Stimulated activated CD4-positive, alpha-beta T cell treated with anti-CD3 and anti-CD28 coated beads, Interleukin-1b, Interleukin-23, amount 100 ng/mL, for 1 hour (primary cell): ENCODE results near the gene UBASH3A.

Source experiments
- DNase-seq, 2 donors: peaks; one replicate each; pipeline ENCODE4 v3.0.0-alpha.2; 2020; ENCODE audit warnings: low read depth in 2 of 2

Gene UBASH3A

DNA sequence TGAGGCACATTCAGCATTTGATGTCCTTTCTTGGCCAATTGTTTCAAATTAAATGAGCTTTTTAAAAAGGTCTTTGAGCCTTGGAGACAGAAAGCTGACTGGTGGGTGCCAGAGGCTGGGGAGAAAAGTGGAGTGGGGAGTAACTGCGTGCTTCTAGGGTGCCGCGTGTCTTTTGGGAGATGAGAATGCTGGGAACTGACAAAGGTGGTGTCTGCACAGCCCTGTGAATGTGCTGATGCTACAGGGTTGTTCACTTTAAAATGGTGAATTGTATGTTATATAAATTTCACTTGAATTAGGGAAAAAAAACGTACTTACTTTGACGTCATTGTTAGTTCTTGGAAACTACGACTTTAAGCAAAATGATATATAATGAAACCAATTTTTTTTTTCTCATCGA is 29.2 kb upstream of the UBASH3A start:
- DNase-seq: no peak

DNA sequence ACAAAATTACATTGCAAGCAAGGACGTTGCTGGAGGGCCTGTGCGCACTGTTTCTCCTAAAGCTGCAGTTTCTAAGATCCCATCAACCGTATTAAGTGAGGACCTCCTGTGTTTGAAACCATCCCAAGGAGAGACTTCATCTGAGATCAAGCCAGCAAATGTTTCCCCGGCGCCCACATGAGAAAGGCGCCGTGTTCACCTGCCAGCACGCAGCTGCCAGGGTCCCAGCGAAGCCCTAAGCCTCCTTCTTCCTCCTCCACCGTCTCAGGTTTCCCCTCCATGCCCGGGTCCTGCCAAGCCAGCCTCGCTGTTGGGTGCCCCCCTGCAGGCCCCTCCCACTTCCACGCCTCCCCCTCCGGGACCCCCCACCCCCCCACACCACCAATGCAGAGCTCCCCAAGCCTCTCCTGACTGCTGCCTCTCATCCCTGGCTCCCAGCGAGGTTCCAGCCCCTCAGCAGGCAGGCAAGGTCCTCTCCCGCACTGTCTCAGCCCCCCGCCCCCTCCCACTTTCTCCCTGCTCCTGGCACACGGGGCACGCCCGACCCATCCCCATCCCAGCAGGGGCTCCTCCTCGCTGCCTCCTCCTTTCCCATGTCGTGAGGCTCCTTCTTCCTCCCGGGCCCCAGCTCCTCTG is 28.7 kb upstream of the UBASH3A start:
- no peak for DNase-seq

DNA sequence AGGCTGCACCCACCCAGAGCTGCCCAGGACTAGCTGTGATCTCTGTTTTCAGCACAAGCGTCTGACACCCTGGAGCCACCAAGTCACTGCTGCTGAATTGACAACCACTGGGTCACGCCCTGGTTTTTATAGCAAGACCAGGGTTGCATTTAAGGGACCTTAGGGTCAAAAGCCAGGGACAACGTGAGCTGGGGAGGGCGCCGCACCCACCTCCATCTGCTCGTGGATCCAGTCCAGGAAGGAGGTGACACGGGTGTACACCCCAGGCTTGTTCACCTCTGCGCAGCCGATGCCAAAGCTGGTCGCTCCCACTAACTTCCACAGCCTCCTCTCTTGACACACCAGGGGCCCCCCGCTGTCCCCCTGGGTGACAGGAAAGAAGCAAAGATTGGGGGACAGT is 28.2 kb upstream of the UBASH3A start:
- no peak for DNase-seq

DNA sequence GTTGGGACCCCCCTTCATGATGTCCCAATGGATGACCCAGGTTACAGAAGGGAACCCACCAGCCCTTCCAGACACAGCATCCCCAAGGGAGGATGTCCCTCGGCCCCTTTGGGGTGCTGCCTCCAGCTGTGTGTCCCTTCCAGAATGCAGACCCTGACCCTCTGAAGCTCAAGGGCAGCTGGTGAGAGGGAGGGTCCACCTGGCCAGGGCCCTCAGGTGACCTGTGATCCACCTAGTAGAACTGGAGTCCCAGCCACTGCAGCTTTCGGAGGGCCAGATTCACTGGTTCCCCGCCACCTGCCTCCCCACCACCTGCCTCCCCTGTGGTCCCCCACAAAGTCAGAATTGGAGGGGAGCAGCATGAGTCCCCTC is 27.8 kb upstream of the UBASH3A start:
- DNase-seq: no peak

DNA sequence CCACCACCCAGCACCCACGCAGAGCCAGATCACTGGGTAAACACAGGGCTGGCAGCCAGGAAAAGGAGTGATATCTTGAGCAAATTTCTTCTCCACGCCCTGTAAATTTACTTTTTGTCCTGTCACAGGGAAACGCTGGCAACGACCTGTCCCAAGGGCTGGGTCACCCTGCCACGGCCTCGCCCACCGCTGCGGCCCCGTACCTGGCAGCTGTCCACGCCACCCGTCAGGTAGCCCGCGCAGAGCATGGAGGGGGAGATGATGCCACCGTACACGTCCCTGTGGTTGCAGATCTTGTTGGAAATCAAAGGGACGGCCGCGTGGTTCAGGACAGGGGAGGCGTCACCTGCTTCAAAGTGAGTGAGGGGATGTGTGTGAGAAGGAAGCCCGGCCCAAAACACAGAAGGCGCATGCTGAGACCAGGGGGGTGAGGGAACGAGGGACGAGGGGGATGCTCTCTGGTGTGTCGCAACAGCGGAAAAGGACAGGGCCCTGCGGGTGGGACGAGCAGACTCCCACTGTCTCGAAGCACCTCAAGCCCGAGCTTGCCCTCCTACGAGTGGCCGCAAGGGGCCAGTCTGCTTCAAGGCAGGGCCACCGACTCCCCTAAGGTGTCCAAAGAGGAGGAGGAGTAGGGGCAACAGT is 27.2 kb upstream of the UBASH3A start:
- no peak for DNase-seq

DNA sequence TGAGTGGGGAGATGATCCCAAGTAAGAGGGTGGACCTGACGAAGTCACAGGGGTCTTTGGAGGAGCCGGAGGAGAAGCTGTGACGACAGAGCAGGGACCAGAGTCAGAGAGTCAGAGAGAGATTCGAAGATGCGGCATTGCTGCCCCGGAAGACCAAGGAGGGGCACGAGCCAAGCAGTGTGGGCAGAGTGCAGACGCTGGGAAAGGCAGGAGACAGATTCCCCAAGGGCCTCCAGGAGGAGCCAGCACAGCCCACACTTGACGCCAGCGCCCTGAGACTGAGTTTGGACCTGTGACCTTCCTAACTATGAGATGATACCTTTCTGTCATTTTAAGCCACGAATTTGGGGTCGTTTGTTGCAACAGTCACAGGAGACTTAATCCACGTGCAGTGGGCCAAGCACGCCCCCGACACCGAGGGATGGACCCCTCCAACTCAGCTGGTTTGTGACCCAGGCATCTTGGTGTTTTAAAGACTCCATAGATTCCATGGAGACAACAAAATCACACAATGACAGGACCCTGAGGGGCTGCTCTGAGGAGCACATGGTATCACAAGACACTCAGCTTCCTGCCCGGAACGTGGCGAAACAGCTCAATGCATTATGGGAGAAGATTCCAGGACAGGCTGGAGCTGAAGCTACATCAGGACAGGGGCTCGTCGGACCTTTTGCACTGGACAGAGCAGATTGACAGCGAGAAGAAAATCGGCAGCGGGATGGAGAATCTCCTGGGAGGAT is 26.3 kb upstream of the UBASH3A start:
- DNase-seq: no peak

DNA sequence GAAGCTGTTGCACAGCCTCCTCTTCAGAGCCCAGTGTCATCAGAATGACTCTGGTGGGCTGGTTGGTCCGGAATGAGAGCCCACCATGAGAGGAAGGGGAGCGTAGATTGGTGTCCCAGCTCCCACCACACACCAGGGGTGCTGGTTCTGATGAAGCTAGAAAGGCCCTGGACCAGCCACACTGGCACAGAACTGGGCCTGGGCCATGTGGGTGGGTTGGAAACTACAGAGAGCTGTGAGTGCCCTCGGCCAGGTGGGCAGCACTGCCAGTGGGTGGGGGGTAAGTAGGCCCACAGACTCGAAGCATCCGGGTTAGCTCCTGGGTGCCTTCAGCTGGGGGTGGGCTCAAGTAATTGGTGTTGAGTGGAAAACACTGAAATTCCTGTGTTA is 25.8 kb upstream of the UBASH3A start:
- no peak for DNase-seq

DNA sequence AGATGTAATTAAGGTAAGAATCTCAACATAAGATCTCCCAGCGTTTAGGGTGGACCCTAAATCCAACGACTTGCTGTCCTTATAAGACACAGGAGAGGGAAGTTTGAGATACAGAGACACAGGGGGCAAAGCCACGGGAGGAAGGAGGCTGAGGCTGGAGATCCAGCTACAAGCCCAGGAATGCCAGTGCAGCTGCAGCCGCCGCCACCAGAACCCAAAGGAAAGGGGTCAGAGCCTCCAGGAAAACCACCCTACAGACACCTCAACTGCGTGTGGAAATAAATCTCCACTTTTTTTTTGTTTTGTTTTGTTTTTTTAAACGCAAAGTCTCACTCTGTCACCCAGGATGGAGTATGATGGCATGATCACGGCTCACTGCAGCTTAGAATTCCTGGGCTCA is 25.3 kb upstream of the UBASH3A start:
- no peak for DNase-seq

DNA sequence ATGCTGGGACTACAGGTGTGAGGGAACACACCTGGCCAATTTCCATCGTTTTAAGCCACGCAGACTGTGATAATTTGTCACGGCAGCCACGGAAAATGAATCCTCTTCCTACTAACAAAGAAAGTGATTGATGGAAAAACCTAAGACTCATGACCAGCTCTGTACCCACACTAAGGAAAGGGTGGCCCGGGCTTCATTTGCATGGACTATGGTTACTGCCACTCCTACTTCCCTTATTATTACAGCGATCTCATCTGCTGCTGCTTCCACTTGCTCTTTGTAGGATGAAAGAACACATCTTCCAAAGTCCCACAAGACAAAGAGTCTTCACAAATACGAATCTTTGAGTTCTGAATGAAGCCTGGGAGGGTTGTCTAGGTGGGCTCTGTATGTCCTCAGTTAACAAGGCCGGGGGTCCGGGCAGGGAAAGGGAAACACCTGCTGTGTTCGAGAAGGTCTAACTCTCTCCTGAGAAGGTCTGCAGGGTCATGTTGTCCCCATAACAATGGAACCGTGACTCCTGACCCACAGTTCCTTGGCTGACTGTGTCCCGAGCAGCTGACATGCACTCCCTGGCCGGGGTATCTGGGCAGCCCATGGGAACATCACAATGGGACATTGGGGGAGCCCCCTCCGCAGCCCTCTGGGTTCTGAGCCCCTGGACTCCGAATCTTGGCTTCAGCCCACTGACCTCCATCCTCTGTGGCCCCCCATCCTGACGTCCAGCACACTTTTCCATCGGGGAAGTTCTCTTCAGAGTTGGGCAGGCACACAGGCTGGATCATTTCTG is 24.1 kb upstream of the UBASH3A start:
- DNase-seq: no peak

DNA sequence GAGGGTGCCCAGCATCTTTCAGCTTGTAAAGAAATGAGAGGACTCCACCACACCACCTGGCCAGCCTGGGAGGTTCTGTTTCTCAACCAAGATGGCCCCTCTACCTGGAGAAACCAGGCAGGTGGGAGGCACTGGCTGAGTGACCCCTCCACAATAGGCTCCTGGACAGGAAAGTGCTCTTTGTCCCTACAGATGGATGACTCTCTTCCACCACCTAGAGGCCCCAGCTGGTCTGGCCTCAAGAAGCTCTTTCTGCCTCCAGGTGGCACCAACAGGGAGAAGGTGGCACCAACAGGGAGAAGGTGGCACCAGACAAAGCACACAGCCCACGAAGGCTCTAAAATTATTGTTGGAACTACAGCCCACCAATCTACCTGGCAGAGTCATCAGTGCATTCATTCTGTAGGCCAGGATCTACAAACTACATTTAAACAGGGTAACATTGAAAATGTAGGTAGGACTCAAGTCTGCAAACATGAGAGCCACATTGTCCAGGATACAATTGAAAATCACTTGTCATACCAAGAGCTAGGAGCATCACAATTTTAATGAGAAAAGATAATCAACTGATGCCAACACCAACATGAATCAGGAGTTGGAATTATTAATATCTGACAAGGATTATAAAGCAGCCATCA is 22.2 kb upstream of the UBASH3A start:
- no peak for DNase-seq

DNA sequence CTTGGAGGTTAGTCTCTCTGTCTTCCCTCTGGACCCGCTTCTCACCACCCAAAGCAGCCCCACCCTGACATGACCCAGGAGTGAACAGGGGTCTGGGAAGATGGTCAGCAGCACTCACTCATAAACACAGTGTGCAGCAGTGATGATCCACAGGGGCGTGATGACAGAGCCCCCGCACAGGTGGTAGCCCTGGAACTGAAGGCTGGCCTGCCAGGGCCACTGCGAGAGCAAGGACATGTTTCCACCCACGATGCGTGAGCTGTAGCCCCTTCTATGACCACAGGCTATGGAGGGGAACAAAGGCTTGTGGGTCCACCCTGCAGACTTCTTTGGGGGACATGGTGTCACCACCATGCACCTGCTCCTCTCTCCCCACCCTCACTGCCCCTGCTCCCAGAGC is 20.8 kb upstream of the UBASH3A start:
- no peak for DNase-seq

DNA sequence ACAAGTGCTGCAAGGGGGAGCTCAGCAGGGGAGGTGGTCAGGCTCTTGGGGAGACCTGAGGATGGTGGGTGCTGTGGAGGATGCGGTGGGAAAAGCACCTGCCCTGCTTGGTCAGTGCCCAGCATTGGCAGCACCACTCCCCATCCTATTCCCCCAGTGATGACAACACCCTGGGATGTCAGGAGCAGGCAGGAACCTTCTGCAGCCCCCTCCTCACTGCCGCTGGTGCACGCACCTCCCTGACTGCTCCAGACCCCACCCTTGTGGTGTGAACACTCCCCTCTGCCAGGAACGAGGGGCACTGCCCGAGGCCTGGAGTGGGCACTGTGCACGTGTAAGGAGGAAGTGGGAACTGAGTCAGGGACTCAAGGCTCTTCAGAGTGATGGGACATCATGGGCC is 20.4 kb upstream of the UBASH3A start:
- no peak for DNase-seq

DNA sequence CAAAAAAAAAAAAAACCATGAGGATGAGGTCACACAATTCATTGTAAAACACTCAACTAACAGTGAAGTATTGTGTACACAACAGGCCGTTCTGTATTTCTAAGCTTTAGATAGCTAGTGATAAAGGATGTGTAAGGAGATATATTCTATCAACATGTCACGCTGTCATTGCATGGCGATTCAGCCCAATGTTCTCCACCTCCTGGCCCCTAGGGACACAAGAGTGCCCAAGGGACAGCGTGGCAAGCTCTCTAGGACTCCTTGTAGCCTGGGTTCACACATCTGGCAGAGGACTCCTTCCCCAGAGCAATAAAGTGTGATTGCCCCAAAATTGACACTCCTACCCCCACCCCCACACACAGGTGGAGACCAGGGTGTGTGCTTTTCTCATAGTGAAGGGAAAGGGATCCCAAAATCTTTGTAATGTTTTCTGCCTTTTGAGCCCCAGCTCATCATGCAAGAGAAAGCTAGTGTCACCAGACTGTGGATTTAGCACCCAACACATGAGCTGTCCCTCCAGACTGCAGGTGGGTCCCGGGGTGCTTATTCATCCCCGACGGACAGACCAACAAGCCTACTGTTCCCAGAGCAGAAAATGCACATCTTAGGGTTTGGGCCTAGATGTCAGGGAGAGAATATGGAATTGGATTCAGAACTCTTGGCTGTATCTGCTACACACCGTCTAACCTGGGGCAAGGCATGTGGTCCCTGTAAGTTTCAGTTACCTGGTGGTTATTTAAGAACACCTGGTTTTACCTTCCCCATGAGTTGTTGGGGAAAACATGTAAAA is 19.4 kb upstream of the UBASH3A start:
- DNase-seq: no peak

DNA sequence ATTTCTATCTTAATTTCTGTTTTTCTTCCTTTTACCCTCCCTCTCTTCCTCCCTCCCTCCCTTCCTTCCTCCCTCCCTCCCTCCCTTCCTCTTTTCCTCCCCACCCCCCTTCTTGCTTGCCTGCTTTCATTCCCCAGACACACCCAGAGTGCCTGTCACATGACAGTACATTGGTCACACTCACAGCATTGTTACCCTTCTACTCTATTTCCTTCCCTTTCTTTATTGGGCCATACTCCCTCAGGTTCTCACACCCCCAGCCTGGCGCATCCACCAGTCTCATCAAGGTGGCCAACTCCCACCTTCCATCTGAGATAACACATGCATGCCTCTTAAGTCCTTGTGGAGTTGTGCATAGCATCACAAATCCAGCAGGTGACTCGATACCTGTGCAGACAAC is 18.7 kb upstream of the UBASH3A start:
- DNase-seq: no peak

DNA sequence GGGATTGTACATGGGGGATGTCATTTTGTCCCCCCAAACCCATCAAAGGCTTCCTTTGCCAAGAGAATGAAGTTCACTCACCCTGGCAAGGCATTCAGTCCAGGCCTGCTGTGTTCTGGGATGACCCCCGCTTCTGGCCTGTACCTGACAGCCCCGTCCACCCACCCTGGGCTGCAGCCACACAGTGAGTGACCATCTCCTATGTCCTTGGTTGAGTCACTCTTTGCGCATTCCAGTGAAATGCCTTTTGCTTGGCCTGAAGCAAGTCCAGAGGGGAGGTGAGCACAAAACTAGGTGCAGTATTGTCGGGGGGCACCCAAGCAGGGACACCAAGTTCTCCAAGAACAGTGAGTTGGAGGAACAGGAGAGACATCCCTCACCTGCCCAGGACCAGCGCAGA is 18.1 kb upstream of the UBASH3A start:
- DNase-seq: no peak

DNA sequence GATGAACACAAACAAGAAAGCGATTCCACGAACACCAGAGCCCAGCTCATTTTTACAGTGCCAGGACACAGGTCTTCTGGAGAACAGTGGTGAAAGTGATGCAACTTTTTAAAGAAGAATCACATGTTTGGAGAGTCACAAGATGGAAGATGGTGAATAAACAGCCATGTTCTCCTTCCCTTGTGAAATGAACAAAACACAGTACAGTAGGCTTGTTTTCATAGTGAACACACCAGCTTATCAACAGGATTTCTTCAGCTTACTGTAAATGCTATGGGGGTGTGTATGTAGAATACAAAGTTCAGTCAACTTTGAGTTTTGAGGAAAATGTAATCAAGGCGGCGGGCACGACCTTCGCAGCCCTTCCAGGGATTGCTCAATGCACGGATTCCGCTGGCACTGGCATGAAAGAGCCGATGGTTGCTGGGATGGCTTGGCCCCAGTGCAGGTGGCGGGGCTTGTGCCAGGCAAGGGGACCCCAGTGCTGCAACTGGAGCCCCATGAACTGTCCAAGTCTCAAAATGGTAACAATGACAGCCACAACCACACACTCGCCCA is 17.6 kb upstream of the UBASH3A start:
- no peak for DNase-seq

DNA sequence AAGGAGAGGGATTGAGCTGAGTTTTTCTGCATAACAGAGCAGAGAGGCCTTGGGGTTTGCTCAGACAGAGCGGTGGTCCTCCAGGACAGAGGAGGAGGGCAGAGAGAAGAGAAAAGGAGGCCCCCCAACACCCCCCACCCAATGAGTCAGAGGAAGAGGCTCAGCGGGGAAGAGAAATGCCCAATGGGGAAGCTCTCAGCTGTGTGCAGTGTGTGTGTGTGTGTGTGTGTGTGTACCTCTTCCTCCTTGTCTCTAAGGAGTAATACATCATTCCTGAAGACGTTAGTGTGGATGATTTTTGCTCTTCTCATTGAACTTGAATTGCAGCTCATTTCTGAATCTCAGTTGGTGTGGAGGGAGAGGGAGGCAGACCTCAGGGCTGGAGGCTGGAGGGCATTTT is 16.5 kb upstream of the UBASH3A start:
- DNase-seq: no peak

DNA sequence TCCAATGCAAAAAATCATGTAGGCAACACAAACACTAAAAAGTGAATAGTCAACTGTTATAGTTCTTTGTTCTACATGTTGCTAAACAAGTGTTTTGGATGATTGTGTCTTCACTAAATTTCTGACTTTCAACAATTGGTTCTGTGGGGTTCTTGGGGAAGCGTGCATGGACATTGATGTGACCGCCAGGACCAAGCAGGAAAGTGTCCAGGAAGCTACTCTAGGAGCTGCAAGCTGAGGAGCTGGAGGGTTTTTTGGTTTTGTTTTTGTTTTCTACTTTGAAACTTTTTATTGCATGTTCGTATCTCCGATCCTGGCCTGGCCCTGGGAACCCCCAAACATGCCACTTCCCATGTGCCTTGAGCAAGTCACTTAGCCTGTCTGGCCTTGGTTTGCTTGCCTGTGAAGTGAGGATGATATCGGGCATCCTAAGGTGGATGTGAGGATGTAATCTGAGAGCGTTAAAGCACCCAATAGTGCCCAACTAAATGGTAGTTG is 15.8 kb upstream of the UBASH3A start:
- DNase-seq: no peak

DNA sequence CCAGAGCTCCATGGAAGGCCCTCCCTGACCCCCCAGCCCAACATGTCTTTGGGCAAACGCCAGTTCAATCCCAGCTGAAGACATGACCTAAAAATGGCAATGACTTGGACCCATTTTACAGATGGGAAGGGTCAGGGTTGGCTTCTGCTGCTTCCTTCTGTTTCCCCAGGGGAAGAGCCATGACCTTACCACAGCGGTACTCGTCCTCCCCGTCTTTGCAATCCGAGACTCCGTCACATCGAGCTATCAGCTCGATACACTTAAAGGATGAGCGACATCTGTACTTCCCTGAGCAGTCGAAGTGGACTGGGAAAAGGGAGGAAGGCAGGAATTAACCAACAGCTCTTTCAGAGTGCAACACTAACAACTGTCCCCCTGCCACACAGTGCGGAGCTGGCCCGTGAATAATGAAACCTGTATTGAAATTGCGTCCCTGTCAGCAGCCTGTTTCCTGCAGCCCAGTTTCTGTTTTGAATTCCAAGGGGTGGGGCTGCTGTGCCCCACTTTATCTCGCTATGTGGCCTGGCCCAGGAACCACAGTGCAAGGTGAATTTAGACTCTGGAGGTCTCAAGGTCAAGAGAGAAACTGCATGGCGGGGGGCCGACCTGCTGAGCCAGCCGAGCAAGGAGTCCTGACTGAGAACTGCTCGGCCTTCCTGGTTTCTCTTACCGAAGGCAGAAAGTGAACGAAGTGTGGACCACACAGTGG is 14.8 kb upstream of the UBASH3A start:
- DNase-seq: no peak

DNA sequence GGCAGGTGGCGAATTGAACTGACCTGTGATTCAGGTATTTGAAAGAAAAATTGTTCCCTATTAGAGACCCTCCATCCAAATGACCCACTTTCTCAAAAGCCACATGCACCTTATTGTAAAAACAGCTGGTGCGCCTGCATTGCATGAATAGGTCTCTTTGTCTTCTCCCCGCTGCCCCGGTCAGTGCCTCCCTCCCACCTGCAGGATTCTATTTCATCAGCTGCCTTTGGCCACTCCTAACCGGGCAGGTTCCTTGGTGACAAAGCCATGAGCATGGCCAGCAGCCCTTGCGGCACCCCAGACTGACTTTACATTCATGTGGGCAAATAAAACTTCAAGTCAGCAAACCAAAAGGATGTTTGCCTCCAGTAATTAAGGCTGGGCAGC is 14.3 kb upstream of the UBASH3A start:
- DNase-seq: no peak
